HG03103 (cell line): ENCODE measurements around the gene ACHE.

ENCODE experiments used
- ATAC-seq: cut with Tn5 transposase; IDR thresholded peaks from one replicate; pipeline ENCODE4 v1.9.1; 2021; ENCODE audit warnings: low read depth; ENCODE audit not compliant: unreplicated experiment

ACHE gene

DNA sequence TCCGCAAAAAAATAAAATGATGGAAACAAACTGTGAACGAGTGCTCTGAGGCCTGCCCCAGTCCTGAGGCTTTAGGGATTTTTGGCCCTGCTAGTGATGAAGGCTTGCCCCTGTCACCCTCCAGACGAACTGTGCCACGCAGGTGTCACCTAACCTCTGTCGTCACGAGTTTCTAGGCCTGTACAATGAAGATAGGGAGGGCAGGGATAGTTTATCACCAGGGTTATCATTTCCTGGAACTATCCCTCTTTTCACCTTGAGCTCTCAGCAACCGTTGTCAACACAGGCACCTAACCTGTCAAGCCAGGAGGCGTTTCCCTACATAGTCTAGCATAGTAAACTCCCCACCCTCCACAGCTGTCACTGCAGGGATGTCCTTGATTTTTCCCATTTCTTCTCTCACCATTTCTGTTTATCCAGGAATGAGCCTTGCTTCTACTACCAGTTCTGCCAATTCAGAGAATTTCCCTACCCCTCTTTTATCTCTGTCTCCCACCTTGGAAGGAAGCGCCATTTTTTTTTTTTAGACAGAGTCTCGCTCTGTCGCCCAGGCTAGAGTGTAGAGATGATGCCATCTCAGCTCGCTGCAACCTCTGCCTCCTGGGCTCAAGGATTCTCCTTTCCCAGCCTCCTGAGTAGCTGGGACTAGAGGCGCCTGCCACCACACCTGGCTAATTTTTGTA lies 2.2 kb upstream of the ACHE start:
- no peak for ATAC-seq

DNA sequence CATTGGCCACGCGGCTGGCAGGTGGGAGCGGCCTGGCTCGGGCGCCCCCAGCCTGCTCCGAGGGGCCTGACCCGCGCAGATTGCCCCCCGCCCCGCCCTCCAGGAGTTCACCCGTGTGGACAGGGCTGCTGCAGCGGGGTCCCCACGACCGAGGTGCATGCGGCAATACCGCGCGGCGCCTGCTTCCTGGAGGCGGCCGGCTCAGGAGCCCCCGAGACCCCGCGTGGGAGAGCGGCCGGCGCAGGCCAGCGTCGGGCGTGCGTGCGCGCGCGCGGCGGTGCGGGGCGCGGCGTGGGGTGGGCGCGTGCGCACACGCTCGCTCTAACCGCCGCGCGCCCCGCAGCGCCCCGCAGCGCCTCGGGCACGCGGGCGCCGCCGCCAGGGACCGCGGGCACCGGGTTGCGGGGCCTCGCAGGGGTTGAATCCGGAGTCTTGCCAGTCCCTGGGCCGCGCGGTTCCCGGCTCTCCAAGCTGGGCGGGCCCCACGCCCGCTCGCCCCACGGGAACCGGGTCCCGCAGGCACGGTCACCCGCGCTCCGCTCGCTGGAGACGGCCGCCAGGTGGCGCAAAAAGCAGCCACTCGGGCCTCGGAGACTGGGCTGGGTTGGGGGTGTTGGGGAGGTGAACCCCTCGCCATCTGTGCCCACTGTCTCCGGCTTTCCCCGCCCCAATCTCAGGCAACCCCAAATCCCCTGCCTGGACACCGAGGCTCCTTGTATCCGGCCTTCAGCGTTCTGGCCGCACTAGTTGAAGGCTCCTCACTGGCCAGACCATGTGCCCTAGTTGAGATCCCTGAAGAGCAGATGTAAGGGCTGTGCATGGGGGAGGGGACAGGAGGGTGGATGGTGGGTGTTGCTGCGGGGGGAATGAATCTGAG lies 1.3 kb upstream of the ACHE start:
- ATAC-seq = no peak

DNA sequence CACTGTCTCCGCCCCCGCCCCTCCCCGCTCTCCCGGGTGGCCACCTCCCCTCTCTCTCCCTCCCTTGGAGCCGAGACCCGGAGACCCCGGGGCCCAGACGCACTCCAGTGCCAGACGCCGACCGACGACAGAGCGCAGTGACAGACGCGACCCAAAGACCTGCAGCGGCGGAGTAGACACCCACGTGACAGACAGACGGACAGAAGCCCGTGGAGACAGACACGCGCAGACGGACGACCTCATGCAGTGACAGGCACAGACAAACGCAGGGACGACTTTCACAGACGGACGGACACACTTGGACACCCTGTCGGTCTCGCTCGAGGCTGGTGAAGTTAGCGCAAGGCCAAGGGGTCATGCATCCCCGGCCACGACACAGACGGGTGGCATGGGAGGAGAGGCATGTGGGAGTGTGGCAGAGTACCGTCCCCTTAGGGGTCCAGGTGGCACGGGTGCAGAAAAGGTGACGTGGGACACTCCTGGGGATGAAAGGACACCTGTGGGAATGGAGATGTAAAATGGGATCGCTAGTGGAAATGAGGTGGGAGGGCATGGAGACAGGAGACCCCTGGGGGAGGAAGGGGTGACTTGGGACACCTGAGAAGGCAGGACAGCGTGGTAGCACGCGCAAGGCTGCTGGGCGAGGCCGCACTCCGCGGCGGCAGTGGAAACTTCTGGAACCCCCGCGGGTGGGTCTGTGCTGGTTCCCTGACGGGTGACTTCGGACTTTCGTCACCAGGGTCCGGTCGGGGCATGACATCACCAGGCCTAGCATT lies 456 bp upstream of the ACHE start:
- ATAC-seq = no peak

DNA sequence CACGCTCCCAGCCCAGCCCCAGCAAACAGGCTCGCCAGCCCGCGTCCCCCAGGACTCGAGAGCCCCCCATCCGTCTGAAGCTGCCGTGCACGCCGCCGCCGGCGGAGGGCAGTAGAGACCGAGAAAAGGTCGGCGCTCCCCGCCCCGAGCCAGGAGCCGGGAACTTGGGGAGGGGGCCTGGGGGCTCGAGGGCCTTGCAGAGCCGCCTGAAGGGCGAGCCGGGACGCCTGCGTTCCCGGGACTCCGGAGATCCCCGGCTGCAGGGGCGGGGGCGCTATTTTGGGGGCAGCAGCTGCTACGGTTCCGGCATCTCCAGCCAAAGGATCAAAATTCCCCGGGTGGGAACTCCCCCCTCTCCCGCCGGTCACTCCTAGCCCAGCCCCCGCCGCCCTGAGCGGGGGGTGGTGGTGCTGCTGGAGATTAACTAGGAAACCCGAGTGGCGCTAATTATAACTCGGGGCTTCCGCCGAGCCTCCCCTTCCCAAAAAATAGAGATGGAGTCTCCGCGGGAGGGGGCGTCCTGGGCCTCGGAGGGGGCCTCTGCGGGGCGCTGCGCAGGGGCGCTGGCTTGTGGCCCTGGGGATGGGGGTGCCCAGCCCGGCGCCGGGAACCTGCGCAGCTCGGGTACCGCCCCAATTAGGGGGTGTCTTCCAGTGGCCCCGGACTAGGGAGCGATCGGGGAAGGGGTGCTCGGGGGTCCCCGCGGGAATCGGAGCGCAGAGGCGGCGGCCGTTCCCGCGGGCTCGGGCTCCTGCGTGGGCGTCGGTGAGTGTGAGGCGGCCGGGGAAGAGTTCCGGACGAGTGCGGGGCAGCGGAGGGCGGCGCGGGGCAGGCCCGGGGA lies 608 bp downstream of the ACHE start:
- no peak for ATAC-seq

DNA sequence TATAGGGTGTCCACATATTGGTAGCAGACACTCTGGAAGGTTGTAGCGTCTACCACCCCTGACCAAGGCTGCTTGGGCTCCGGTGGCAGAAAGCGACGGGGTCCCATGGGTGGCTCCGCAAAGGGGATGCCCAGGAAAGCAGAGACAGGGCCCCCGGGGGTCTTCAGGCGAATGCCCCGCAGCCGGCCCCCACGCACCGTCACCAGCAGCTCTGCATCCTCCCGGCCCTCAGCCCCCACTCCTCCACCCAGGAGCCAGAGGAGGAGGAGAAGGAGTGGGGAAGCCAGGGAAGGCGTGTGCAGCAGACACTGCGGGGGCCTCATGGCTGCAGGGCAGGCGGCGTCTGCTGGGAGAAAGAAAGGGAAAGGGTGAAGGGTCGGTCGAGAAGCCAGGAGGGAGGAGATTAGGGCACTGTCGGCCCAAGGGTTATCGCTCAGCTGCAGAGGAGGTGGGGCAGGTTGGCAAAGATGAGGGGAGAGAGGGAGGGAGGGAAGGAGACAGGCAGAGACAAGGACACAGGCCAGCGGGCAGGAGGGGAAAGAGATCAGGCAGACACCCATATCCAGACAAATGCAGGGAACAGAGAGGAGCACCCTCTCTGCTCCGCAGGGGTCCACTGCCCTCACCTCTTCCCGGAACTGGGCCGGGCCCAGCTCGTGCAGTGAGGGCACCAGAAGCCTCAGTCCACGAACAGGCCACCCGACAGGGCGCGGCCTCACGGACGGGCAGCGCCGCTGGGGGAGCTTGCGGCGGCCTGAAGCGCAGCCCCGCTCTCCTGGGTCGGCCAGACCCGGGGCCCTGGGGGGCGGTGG lies 1.6 kb downstream of the ACHE start:
- no peak for ATAC-seq

DNA sequence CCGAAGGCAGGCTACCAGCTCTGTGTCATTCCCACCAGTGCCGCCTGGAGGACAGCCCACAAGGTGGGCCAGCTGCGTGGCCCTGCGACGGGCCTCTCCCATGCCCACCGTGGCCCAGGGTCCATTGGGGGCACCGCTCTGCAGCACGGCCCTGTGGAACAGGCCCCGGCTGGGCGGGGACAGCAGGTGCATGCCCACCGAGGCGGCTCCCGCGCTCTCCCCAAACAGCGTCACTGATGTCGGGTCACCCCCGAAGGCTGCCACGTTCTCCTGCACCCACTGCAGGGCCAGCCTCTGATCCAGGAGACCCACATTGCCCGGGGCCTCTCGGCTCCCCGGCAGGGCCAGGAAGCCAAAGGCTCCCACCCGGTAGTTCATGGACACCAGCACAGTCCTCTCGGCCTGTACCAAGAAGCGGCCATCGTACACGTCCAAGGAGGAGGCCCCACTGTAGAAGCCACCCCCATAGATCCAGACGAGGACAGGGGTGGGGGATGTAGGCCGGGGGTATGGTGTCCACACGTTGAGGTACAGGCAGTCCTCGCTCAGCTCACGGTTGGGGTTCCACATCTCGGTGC lies 2.3 kb downstream of the ACHE start:
- no peak for ATAC-seq

DNA sequence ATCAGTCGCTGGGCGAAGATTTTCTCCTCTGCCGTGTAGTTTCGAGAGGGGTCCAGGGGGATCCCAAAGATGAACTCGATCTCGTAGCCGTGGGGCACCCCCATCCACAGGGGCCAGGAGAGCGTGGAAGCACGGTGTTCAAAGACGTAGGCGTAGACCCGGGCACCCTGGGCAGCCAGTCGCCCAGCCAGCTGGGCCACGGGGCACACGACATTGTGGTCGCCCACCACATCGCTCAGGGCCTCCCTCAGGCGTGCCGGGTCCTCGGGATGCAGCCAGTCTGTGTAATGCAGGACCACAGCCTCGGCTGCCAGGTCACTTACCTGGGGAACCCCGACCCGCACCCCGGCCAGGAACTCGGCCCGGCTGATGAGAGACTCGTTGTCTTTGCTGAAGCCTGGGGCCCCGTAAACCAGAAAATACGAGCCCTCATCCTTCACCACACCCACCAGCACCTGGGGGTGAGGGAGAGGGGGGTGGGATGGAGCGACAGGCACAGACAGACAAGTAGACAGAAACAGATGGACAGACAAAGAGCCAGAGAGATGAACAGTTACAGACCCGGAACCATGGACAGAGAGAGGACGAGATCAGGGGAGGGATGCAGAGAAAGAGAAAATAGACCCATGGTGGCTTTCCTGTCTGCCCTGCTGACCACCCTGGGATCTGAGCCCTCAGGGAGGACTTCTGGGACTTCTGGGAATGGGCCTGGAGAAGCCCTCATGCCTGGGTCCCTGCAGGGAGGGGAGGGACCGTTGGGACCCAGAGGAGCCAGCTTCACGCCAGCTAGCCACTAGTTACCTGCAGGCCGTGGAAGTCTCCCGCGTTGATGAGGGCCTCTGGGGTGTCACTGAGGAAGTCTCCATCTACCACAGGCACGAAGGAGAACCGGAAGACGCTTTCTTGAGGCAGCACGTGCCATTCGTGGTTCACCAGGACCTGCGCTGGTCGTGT lies 3.0 kb downstream of the ACHE start:
- no peak for ATAC-seq

DNA sequence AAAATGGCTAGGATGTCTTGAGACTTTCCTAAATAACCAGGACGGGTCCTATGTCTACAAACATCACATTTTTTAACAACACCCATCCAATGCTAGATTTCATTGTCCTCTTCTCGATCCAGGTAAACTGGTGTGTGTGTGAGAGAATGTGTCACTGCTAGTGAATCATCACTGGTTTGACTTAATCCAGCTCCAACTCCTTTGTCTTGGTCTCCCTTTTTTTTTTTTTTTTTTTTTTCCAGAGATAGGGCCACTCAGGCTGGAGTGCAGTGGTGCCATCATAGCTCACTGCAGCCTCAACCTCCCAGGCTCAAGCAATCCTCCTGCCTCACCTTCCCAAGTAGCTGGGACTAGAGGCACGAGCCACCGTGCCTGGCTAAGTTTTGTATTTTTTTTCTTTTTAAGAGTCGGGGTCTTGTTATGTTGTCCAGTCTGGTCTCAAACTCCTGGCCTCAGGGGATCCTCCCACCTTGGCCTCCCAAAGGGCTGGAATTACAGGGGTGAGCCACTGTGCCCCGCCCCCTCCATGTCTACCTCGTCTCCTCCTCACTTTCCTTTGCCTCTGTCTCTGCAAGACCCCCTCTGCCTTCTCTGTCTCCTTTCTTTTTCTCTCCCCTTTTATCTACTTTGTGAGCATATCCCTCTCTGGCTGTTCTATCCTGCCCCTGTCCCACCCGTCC lies 4.0 kb downstream of the ACHE start:
- no peak for ATAC-seq

DNA sequence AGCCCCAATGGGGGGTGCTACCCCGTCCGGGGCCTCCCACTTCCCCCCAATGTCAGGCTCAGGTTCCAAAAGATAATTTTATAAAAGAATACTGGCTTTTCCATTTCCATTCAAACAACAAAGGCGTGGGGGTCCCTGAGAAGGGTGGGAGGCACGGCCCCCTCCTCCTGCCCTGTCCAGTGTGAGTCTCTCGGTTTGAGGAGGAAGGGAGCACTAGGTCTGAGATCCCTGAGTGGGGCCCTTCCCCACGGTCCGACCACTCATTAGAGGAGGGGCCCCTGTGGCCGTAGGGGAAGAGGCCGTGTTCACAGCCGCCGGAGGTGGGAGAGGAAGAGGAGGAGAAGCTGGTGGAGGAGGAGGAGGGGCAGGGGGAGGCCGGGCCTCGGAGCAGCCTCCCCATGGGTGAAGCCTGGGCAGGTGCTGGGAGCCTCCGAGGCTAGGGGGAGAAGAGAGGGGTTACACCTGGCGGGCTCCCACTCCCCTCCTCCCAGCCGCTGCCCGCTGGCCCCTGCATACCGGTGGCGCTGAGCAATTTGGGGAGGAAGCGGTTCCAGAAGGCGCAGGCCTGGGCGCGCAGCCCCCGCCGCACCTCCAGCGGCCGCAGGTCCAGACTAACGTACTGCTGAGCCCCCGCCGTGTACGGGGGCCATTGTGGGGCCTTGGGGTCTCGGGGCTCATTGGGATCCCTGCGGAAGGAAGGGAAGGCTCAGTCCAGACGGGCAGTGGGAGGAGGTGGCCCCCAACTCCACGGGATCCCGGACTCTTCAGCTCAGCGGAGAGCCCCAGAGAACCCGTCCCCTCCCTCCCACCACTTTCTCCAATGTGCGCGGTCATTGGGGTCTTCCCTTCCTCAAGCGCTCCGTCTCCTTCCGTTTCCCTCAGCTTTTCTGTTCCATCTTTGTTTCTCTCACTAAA lies 4.8 kb downstream of the ACHE start:
- no peak for ATAC-seq

DNA sequence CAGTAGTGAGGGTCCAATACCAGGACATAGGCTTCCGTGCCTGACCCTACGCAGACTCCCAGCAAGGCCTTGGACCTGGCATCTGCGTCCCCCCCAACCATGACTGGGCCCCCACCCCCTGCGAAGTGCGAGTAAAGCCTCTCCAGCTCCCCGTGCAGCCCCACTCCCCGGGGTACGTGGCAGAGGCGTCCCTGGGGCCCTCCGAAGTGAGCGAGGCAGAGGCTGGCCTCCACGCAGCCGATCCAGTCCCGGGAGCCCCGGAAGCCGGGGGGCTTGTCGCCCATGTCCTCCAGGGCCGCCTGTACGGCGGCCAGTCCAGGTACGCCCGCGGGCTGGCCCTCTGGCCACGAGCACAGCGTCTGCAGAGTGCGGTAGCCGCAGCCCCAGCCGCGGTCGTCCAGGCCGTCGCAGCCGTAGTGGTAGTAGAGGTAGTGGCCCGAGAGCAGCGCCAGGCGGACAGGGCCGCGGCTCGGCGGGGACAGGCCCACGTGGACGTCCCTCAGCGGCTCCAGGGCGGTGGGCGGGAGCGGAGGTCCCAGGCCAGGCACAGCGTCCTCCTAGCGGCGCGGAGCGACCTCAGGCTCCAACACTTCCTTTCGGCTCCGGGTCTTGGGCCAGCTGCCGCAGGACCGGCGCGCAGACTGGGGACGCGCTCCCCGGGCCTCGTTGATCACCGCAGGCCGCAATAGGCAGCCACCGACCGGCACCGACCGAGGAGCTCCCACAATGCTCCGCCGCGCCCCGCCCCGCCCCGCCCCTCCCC lies 6.5 kb downstream of the ACHE start, which contains the start of gene UFSP1:
Gene UFSP1, minus strand, starts transcription at position 728 of the 763 bp plus-strand sequence. Its CDS starts 444 bp downstream, at position 284.
- peak; percentile 12 for ATAC-seq

DNA sequence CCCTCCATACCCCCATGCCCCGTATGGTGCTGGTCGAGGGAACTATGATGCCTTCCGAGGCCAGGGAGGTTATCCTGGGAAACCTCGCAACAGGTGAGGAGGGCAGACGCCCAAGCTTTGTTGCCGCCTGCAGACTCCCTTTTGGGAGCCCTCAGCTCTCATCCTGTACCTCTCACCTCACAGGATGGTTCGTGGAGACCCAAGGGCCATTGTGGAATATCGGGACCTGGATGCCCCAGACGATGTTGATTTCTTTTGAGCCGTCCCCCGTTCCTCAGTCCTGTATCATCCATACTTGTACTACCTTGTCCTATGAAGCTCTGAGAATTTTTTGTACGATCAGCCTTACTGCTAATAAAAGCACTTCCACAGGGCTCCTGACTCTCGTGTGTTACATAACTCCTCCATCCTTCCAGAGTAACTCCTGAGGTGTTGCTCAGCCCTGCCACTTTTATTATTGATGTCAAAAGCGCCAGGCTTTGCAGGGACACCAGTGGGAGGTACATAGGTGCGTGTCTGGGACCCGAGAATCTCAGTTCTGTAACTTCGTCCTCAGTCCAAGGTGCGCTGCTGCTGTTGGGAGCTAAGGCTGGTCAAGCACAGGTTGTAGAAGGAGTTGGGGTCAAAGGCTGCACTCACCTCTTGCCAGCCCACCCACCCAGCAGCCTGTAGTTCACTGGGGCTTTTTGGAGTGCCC lies 7.2 kb downstream of the ACHE start:
- no peak for ATAC-seq

DNA sequence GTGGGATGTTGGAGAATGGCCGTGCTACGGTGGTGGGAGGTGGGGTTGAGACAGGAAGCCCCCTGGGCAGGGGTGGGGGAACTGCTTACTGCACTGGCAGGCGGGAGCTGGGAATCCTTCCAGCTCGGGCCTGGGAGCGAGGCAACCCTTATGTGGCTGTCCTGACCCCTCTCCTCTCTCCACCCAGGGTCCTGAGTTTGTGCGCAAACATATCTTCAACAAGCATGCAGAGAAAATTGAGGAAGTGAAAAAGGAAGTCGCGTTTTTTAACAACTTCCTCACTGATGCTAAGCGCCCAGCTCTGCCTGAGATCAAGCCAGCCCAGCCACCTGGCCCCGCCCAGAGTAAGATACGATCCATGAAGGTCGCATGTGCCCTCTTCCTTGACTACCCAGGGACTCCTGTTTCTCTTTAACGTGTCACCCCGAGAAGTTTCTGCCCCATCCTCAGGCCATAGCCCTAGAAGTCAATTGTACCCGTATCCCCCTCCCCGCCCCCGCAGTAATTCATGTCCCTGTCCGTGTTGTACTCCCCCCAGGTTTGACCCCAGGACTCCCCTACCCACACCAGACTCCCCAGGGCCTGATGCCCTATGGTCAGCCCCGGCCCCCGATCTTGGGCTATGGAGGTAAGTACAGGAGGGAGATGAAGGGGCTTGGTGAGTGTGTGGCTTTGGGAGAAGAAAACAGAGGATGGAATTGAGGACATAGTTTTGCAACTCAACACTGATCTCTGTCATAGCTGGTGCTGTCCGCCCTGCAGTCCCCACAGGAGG lies 8.0 kb downstream of the ACHE start:
- ATAC-seq = peak; percentile 43

DNA sequence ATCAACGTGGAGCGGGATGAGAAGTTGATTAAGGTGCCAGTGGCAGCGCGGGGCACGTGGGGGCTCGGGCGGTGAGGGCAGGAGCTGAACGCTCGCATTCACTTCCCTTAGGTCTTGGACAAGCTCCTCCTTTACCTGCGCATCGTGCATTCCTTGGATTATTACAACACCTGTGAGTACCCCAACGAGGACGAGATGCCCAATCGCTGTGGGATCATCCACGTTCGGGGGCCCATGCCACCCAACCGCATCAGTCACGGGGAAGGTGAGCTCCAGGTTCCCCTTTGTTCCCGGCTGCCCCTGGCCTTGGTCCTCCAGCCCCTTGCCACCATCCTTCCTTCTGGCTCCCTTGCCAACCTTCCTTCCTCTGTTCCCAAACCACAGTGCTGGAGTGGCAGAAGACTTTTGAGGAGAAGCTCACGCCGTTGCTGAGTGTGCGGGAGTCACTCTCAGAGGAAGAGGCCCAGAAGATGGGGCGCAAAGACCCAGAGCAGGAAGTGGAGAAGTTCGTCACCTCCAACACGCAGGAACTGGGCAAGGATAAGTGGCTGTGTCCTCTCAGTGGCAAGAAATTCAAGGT lies 8.7 kb downstream of the ACHE start:
- no peak for ATAC-seq
